ENCODE measurements around the gene HES2.
"Not testable (repeated sequence)": the region's sequence is repeated elsewhere in the genome, so short reads cannot be mapped to it uniquely, and the experiment has no call there.

HES2 gene

DNA sequence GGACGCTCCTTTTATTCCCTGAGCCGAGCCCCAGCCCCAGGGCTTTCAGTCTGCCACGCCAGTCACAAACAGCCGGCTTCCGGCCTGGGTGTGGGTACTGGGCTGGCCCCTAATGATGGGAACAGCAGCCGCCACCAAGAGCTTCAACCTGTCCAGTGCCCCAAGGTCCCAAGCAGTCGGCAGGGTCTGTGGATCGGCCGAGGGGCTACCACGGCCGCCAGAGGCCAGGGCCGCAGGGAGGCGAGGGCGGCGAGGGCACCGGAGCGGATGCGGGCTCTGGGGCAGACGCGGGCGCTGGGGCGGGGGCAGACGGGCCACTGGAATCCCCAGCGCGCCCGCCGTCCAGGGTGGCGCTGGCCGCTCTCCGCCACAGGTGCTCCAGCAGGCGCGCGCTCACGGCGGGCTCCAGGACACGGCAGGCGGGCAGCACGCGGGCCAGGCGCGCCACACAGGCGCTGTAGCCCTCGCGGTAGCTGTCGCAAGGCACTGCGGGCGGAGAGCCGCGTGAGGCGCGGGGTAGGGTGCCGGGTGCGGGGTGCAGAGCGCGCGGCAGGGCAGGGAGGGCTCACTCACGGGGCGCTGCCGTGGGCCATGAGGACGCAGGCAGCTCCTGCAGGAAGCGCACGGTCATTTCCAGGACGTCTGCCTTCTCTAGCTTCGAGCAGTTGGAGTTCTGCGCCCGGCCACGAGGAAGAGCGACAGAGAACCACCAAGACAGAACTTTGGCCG, 887 bp downstream of the HES2 start:
- no peak for DNase-seq (ENCODE audit: low read depth in 2 of 2)

DNA sequence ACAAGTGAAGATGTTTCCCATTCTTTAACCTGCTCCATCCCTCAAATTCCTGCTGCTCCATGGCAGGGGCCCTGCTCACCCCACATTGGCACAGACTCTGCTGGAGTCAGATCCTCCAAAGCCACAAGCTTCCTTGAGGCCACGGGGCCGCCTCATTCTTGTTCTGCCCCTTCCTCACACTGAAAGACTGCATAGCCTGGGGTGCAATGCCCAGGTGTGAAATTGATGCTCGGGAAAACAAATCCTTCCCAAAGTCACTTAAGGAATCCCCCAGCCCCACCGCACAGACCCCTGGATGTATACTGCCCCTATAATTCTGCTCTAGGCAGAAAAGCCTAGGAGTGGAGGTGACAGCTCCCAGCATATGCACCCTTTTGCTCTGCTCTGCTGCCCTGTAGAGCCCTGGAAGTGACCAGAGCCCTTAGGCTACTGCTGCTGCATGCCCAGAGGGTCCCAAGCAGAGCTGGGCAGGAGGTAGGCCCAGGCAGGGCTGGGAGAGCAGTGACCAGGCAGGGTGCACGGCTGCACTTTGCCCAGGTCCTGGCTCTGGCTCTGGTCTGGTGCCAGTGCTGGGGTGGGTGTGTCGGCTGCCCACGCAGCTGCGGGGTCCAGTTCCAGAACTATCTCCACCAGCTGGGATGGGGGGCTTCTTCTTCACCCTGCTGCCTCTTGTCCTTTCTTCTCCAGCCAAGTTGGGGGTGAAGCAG, 1.6 kb downstream of the HES2 start:
- DNase-seq (ENCODE audit: low read depth in 2 of 2), result no peak

DNA sequence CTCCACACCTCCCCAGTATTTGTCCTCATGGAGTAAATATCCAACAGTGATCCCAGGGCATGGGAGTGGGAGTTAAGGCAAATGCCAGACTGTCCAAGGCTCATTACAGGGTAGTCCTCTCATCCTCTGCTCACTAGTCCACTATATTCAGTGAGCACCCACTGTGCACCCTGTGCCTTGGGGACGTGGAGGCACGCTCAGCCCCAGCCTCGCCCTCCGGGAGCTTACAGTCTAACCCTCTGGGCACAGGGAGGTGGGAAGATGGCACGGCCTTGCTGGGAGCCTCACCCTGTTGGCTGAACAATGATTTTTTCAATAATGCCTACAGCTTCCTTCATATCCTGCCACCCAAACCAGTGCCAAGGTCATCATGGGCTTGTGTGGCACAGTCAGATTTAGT, 2.8 kb downstream of the HES2 start:
- DNase-seq (ENCODE audit: low read depth in 2 of 2), result no peak

DNA sequence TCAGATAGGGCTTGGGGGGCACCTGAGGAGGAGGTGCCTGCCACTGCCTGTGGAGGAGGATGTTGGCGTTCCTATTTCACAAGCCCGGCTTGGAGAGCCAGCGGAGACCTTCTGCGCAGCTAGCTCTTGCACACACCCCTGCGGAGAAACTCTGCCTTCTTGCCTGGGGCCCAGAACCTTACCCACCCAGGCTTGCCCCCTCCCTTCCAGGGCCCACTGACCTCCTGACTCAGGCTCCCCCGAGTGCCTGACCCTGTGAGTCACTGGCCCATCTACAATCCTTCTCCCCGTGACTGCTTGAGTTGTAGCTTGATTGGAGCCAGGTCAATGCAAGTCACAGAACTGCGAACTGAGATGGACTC, 3.4 kb downstream of the HES2 start:
- no peak for DNase-seq (ENCODE audit: low read depth in 2 of 2)

DNA sequence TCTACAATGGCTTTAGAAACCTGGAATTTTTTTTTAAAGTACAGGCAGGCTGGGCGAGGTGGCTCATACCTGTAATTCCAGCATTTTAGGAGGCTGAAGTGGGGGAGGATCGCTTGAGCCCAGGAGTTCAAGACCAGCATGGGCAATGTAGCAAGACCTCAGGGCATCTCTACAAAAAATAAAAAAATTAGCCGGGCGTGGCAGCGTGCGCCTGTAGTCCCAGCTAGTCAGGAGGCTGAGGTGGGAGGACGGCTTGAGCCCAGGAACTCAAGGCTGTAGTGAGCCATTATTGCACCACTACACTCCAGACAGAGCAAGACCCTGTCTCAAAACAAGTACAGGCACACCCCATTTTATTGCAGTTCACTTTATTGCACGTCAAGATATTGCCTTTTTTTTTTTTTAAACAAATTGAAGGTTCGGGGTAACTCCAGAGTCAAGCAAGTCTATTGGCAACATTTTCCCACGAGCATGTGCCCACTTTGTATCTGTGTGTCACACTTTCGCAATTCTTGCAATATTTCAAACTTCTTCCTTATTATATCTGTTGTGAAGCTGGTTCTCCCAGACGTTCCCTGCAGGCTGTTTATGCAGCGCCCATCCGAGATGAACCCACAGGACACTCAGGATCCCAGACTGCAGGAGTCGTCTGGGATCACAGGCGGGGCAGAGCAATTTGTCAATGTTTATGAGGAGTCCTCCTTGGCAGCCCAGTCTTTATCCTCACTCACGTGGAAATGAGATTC, 4.7 kb downstream of the HES2 start:
- no peak for DNase-seq (ENCODE audit: low read depth in 2 of 2)

DNA sequence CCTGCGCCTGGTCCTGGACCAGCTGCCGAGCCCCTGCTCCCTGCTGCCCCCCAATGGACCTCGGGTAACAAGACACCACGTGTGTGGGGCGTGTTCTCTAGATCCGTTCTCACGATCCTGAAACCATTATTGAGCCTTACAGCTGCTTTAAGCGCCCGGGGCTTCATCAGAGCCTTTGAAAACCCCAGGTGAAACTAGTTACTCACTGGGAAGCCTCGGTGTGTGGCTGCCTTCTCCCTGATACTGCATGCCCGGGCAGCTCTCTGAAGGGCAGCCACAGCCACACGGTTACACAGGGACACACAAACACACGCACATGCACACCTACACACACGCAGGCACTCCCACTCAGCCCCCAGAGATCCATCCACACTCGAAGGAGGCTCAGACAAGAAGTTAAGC, 5.3 kb downstream of the HES2 start:
- DNase-seq (ENCODE audit: low read depth in 2 of 2), result peak; percentile 26 to 28

DNA sequence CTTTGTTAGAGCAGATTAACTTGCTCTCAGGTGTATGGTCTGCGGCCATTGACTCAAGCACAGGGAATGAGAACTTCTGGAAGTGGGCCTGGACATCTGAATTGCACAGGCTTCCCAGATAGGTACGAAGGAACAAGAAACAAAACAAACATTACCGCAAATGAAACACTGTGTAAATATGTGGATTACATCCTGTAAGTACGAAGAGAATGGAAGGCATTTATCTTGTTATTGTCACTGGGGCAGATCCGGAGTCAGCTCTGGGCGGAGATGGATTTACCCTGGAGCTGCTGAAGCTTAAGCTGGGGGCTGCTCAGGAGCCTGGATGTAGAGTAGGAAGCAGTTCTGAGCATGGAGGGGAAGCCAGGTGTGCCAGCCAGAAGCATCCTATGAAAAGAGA, 6.8 kb downstream of the HES2 start:
- no peak for DNase-seq (ENCODE audit: low read depth in 2 of 2)

DNA sequence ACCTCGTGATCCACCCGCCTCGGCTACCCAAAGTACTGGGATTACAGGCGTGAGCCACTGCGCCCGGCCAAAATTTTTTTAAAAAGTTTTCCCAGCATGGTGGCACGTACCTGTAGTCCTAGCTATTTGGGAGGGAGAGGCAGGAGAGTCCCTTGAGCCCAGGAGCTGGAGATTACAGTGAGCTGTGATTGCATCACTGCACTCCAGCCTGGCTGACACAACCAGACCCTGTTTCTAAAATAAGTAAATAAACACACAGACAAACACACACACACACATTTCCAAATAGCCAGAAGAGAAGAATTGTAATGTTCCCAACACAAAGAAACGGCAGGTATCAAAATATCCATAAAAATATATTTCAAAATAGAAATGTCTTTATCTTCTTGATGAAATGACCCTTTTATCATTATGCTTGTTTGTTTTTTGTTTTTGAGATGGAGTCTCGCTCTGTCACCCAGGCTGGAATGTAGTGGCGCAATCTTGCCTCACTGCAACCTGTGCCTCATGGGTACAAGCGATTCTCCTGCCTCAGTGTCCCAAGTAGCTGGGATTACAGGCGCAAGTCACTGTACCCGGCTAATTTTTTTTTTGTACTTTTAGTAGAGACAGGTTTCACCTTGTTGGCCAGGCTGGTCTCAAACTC, 9.3 kb downstream of the HES2 start:
- DNase-seq (ENCODE audit: low read depth in 2 of 2), result no peak

DNA sequence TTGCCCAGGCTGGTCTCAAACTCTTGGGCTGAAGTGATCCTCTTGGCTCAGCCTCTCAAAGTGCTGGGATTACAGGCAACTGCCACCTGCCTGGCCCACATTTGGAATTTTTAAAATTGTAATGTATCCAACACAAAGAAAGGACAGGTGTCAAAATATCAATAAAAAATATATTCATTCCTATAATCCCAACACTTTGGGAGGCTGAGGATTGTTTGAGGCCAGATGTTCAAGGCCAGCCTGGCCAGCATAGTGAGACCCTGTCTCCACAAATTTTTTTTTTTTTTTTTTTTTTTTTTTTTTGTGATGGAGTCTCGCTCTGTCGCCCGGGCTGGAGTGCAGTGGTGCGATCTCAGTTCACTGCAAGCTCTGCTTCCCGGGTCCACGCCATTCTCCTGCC, 10.0 kb downstream of the HES2 start:
- no peak for DNase-seq (ENCODE audit: low read depth in 2 of 2)

DNA sequence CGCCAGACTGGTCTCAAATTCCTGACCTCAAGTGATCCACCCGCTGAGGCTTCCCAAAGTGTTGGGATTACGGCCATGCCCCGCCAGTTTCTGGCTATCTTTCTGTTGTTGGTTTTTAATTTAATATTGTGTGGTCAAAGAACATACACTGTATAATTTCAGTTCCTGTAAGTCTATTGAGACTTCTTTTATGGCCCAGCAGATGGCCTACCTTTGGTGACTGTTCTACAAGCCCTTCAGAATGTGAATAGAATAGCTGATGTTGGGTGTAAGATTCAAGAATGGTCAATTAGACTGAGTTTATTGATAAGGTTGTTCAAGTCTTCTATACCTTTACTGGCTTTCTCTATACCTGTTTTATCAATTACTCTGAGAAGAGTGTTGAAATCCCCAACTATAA, 10.7 kb downstream of the HES2 start:
- no peak for DNase-seq (ENCODE audit: low read depth in 2 of 2)

DNA sequence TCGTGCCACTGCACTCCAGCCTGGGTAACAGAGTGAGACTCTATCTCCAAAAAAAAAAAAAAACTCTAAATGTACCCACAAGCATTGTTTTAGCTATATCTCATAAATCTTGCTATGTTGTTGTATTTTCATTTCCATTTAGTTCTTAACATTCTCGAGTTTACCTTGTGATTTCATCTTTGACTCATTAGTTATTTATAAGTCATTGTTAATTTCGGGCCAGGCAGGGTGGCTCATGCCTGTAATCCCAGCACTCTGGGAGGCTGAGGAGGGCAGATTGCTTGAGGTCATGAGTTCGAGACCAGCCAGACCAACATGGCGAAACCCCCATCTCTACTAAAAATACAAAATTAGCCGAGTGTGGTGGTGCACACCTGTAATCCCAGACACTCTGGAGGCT, 11.7 kb downstream of the HES2 start:
- no peak for DNase-seq (ENCODE audit: low read depth in 2 of 2)

DNA sequence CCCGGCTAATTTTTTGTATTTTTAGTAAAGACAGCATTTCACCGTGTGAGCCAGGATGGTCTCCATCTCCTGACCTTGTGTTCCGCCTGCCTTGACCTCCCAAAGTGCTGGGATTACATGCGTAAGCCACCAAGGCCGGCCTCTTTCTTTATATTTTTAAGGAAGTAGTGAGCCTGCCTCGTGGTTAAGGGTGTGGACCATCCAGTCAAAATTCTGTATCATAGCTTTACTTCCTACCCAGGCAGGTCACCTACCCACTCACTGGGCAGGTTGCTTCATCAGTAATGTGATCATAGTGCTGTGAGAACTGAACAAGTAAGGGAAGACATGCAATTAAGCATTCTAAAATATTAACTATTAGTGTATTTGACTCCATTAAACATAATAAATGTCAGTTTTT, 18.0 kb downstream of the HES2 start:
- DNase-seq (ENCODE audit: low read depth in 2 of 2), result no peak

DNA sequence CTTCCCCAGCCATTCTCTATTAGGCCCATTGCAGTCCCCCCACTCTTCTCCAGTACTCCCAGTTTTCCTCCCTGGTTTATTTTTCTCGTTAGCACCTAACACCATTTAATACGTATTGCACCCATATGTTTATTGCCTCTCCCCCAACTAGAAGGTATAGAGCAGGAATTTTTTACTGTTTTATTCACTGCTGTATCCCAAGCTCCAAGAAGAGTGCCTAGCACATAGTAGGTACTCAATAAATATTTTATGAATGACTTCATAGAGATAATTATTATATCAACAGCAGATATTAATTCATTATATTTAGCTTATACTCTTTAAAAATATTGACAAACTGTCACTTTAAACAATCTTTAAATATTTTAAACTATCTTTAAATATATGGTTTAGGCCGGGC, 20.4 kb downstream of the HES2 start:
- DNase-seq (ENCODE audit: low read depth in 2 of 2), result no peak

DNA sequence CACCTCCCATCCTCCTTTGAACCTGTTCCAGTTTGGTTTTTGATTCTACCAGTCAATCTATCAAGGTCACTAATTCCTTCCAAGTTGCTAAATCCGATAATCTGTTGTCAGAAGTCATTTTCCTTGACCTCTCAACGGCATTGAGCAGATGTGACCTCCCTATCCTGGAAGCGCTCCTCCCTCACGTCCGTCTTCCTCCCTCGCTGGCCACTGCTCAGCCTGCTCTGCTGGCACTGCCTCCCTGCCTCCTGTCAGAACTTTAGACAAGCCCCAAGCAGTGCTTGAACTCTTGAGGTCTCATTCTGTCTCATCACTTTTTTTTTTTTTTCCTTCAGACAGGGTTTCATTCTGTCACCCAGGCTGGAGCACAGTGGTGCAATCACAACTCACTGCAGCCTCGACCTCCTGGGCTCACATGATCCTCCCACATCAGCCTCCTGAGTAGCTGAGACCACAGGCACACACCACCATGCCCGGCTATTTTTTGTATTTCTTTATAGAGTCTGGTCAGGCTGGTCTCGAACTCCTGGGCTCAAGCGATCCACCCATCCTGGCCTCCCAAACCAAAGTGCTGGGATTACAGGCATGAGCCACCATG, 21.8 kb downstream of the HES2 start:
- no peak for DNase-seq (ENCODE audit: low read depth in 2 of 2)

DNA sequence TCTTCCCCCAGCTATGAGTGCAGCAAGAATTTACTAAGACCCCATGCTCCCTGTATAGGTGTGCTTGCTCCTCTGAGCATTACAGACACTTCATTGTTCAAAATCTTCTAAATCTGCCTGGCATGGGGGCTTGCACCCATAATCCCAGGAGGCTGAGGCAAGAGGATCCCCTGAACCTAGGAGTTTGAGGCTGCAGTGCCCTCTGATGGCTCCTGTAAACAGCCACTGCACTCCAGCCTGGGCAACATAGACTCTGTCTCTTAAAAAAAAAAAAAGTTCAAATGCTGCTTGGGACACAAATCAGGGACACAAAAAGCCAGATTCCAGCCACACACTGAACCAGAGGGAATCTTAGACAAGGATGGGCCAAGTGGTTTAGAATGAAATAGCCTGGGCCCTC, 22.7 kb downstream of the HES2 start:
- DNase-seq (ENCODE audit: low read depth in 2 of 2), result no peak

DNA sequence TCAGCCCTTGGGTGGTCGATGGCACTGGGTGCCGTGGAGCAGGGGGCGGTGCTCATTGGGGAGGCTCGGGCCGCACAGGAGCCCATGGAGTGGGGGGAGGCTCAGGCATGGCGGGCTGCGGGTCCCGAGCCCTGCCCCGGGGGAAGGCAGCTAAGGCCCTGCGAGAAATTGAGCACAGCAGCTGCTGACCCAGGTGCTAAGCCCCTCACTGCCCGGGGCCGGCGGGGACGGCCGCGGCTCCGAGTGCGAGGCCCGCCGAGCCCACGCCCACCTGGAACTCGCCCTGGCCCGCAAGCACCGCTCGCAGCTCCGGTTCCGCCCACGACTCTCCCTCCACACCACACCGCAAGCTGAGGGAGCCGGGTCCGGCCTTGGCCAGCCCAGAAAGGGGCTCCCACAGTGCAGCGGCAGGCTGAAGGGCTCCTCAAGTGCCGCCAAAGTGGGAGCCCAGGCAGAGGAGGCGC, 23.9 kb downstream of the HES2 start:
- DNase-seq (ENCODE audit: low read depth in 2 of 2), result not testable (repeated sequence)

DNA sequence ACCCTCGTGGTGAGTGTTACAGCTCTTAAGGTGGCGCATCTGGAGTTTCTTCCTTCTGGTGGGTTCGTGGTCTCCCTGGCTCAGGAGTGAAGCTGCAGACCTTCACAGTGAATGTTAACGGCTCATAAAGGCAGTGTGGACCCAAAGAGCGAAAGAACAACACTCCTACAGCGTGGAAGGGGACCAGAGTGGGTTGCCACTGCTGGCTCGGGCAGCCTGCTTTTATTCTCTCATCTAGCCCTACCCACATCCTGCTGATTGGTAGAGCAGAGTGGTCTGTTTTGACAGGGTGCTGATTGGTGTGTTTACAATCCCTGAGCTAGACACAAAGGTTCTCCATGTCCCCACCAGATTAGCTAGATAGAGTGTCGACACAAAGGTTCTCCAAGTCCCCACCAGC, 24.6 kb downstream of the HES2 start:
- DNase-seq (ENCODE audit: low read depth in 2 of 2), result not testable (repeated sequence)

DNA sequence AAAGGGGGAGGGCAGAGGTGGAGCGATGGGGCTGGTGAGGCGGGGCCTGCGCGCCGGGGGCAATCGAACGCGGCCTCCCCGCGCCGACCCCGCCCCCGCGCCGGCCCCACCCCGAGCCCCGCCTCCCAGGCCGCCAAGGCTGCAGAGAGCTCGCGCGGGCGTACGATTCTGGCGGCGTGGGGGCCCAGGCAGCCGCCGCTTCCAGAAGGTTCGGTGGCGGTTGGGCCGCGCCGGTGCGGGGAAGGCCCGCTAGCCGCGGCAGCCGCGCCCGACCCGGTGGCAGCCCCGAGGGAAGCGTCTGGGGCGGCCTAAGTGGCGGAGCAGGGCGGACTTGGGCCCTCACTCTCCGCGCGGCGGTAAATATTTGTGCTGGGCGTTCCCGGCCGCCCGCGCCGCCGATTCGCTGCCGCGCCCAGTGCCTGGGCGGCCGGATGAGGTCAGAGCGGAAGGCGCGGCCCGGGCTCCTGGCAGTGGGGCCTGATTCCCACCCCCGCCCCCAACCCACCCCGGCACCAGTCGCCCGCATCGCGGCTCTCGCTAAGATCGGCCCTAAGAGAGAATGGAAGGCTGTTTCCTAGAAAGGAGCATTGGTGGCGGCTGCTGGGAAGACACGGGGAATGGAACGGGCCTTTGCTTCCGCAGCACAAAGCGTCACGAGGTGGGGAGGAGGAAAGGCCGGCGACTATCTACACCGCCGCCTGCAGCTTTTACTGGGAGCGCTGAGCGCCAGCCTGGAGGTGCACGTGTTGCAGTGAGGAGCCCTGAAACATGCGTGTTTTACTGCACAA, 26.1 kb downstream of the HES2 start, which contains the start of gene ACOT7:
Gene ACOT7 (minus strand): TSS at position 368 of the 788 bp plus-strand sequence. CDS start 368 bp downstream, outside the sequence.
- DNase-seq (ENCODE audit: low read depth in 2 of 2), result peak; percentile 84 to 91

DNA sequence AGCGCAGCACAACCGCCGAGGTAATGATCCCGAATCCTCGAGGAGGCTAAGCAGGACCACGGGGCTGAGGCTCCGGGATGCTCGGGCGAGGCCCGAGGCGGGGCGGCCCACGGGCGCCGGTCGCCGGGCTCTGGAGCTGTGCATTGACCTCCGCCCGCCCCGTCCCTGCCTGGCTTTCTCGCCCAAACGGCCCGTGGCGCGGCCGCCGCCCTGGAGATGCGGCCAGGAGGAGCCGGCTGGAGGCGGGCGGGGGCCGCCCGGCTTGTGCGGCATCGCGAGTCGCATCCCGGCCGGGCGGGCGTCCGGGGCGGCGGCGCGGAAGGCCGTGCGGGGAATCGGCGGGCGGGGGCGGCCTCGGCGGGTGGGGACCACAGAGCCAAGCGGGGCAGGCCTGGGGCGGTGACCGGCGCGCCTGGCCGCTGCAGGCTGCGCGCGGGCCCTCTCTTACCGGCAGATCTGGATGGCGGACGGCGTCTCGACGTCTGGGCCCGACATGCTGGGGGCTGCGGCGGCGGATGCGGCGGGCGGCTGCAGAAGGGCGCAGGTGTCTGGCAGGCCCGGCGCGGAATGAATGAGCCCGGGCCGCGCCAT, 26.8 kb downstream of the HES2 start:
- DNase-seq (ENCODE audit: low read depth in 2 of 2), result no peak

DNA sequence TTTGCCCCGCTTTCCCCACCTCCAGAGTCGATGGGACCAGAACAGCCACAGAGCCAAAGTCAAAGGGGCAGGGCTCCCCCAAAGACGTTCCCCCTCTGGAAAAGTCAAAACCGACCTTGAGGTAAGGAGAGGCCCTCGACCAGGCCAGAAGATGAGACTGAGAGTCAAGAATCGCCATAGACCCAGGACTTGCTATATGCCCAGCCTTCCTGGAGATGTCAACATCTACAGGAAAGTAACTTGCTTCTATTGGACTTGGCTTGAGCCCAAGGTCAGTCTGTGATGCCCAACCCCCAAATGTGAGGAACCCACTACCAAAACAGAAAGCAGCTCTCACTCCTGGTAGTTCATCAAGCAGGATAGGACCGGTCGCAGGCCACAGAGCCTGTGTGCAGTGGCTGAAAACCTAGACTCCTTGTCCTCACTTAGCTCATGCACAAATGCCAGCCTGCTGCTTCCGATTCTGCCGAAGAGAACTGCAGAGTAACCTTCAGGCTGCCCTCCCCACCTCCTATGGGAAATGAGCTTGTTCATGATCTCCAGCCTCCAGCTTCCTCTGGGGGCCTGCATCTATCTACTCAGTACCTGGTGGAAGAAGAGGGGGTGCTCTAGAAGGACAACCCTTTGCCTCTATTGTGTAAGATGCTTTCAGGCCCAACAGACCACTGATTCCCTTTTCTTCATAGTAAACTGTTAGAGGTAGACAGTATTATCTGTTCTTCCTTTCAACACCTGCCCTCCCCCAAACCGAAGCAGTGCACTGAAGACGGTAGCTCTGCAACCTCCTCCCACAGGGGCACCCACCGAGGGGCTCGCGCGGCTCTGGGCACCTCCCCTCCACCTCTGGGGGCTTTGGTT, 27.5 kb downstream of the HES2 start:
- no peak for DNase-seq (ENCODE audit: low read depth in 2 of 2)

Data from activated CD4-positive, alpha-beta T cell treated with anti-CD3 and anti-CD28 coated beads for 24 hours (primary cell).